Bronchial epithelial cell (primary cell): ENCODE data around the gene AMZ2. TPM values are rescaled to one million over a fixed set of nuclear protein-coding genes. Genes with fewer than 3 reads are reported as not detected.

ENCODE experiments used
- DNase-seq: peaks from one replicate; pipeline ENCODE4 v3.0.0-alpha.2; 2010; ENCODE audit warnings: low read depth
- FAIRE-seq: peaks from 2 replicates; lab custom pipeline; 2011; peaks lifted over from hg19 to GRCh38; lab: Jason Lieb, UNC
- H3K27me3 ChIP-seq: 2 replicates; pipeline ENCODE4 v1.5.1; 2011; ENCODE audit warnings: low read length; ENCODE audit not compliant: control insufficient read depth, insufficient read depth
- H3K36me3 ChIP-seq: 2 replicates; pipeline ENCODE4 v1.5.1; 2011; ENCODE audit warnings: low read length; ENCODE audit not compliant: control insufficient read depth, insufficient read depth
- H3K4me3 ChIP-seq: 2 replicates; pipeline ENCODE4 v1.5.1; 2011; ENCODE audit warnings: mild to moderate bottlenecking, low read depth, low read length, control low read depth
- total RNA-seq: library from RNA; depleted of rRNA; stranded (reverse); fragments of >200 nt; gene quantifications from 2 replicates; pipeline ENCODE4 v1.2.1, GENCODE V29; 2014
- TF ChIP-seq, protein P1 (sequence below): IDR thresholded peaks from 2 replicates; pipeline ENCODE4 v1.5.1; 2011; ENCODE audit warnings: mild to moderate bottlenecking, moderate library complexity, low read length, control low read depth, inconsistent platforms; ENCODE audit not compliant: insufficient read depth, severe bottlenecking

Gene AMZ2
- total RNA-seq, 1 donor from 2014 or later: 107 TPM

GRCh38 chr17:68305142-68305541 lies 57.3 kb downstream of the AMZ2 start:
- FAIRE-seq: no peak
- Histone ChIP-seq H3K4me3 (no peak overlapping the region), H3K27me3 (no peaks in the 10 kb centered on the region), H3K36me3 (no peaks in the 10 kb centered on the region)
- TF ChIP-seq, protein P1, sequence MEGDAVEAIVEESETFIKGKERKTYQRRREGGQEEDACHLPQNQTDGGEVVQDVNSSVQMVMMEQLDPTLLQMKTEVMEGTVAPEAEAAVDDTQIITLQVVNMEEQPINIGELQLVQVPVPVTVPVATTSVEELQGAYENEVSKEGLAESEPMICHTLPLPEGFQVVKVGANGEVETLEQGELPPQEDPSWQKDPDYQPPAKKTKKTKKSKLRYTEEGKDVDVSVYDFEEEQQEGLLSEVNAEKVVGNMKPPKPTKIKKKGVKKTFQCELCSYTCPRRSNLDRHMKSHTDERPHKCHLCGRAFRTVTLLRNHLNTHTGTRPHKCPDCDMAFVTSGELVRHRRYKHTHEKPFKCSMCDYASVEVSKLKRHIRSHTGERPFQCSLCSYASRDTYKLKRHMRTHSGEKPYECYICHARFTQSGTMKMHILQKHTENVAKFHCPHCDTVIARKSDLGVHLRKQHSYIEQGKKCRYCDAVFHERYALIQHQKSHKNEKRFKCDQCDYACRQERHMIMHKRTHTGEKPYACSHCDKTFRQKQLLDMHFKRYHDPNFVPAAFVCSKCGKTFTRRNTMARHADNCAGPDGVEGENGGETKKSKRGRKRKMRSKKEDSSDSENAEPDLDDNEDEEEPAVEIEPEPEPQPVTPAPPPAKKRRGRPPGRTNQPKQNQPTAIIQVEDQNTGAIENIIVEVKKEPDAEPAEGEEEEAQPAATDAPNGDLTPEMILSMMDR: no peak
- no peak for DNase-seq

Other genes starting within 250 kb of the AMZ2 start
- 17.0 and 17.4 TPM in 2 replicates for gene KPNA2, start 212.3 kb upstream of the AMZ2 start, total RNA-seq
- gene SLC16A6, start 43.1 kb downstream of the AMZ2 start, total RNA-seq: under 0.01 and 0.26 TPM in 2 replicates
- 0.79 and 0.90 TPM in 2 replicates for gene ARSG, start 43.5 kb downstream of the AMZ2 start, total RNA-seq
- 79.5 and 86.0 TPM in 2 replicates for gene WIPI1, start 209.5 kb downstream of the AMZ2 start, total RNA-seq